ENCODE measurements around the gene TRIM15. TPM values are rescaled to one million over a fixed set of nuclear protein-coding genes. Genes with fewer than 3 reads are reported as not detected.

The TRIM15 gene
- total and polyA plus RNA-seq, 2 donors (not counting 3 experiments of a cell fraction or from before 2014, with no cell fraction given): not detected

GRCh38 chr6:30121446-30122366, 41.6 kb upstream of the TRIM15 start:
- Histone ChIP-seq H3K27ac (ENCODE audit: insufficient read depth, low read depth, low read length) (no peak overlapping the region), H3K9ac (replicated peaks; ENCODE audit: extremely low read depth, insufficient read depth, low read length) (no peak overlapping the region), H2AFZ (ENCODE audit: low read depth, low read length) (no peak overlapping the region), H3K27me3 (ENCODE audit: control insufficient read depth in 2 of 2, insufficient read depth in 2 of 2, low read length in 2 of 2) (peaks cover 15 to 16% of the 10 kb centered on the region in 2 experiments), H3K9me3 (replicated peaks; ENCODE audit: control insufficient read depth, insufficient read depth, low read length) (no peaks in the 10 kb centered on the region), H3K9me1 (replicated peaks; ENCODE audit: control insufficient read depth, extremely low read depth, insufficient read depth, low read length) (no peaks in the 10 kb centered on the region), H3K4me2 (ENCODE audit: insufficient read depth, low read length) (no peak overlapping the region), H3K36me3 (ENCODE audit: control insufficient read depth in 2 of 2, extremely low read depth in 1 of 2, insufficient read depth in 2 of 2, low read length in 2 of 2) (no peaks in the 10 kb centered on the region), H4K20me1 (replicated peaks; ENCODE audit: control insufficient read depth, extremely low read depth, insufficient read depth, low read length) (no peaks in the 10 kb centered on the region), H3K4me1 (ENCODE audit: control insufficient read depth, extremely low read depth, insufficient read depth, low read length) (no peaks in the 10 kb centered on the region), H3K79me2 (ENCODE audit: control insufficient read depth, insufficient read depth, low read length) (no peaks in the 10 kb centered on the region), H3K4me3 (replicated peaks in 1 of 3; ENCODE audit: insufficient read depth in 1 of 3, low read depth in 1 of 3, low read length in 3 of 3) (no peak overlapping the region)
- no peak for TF ChIP-seq EZH2 (IDR thresholded peaks at IDR 0.05; ENCODE audit: borderline replicate concordance, low read depth, low read length, severe bottlenecking)
- TF ChIP-seq CTCF (IDR thresholded peaks at IDR 0.05; ENCODE audit: extremely low read depth in 1 of 2, insufficient read depth in 1 of 2, low read depth in 1 of 2, low read length in 2 of 2): no peak
- TF ChIP-seq JUN (IDR thresholded peaks at IDR 0.05; ENCODE audit: borderline replicate concordance, insufficient read depth, insufficient read length, low read depth): no peak
- no peak for TF ChIP-seq POLR2A (IDR thresholded peaks at IDR 0.05; ENCODE audit: low read depth, low read length)
- no peak for TF ChIP-seq FOS (IDR thresholded peaks at IDR 0.05; ENCODE audit: borderline replicate concordance, insufficient read depth, low read length)
- ChIA-PET POLR2A (no interaction called here), CTCF (interaction anchor here (0.6 to 2.5 kb wide), 2 partner anchors 9 to 11 kb away, joined by 5 to 13 read pairs; no protein-coding TSS in a partner anchor)
- no peak for FAIRE-seq
- intact Hi-C loops (cut with micrococcal nuclease): no loop called here
- no peak for DNase-seq (ENCODE audit: low read depth, low spot score)
- dilution Hi-C loops (cut with MboI; ENCODE audit: extremely low pct_ligation_motif_present, low sequenced_read_pairs): no loop called here
- BruUV-seq (replicated peaks): no TSS peak

Measured in endothelial cell of umbilical vein (primary cell).